SW480 (cell line): ENCODE results near the gene FGGY.
"Not testable (repeated sequence)": the region's sequence is repeated elsewhere in the genome, so short reads cannot be mapped to it uniquely, and the experiment has no call there.

ENCODE experiments used
- DNase-seq: peaks from one replicate; pipeline ENCODE4 v3.0.0-alpha.2; 2016; ENCODE audit warnings: low spot score

Gene FGGY

DNA sequence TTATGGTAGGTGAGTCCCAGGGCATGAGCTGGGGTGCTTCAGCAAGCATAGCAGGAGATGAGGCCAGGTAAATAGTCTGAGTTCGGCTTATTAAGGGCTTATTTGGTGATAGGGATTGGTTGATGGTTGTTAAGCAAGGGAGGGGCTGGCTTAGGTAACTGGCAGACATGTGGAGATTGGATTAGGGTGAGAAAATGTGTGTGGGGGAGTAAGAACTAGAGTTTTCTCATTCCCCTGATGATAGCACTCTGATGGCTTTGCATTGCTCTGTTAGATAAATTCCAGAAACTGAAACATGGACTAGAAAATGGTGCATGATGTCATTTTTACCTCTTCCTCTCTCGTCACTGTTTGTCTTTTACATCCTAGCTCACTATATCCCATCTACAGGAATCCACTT lies 53.6 kb downstream of the FGGY start:
- no peak for DNase-seq

DNA sequence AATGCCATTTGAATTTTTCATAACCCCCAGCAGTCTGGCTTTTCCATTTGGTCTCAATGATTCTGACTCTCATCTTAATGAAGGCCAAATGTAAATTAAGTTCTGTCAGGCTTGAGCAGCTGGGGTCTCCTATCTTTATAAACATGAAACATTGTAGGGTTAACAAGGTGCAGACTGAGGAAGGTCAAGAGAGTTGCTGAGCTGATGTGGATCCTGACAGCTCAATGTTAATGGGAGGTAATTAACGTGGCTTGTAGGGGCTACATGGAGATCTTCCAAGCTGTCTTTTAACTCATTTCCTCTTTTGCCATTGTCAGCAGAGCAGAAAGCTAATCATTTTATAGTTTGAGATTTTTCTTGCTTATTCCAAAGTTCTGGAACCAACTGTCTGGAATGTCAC lies 55.2 kb downstream of the FGGY start:
- no peak for DNase-seq

DNA sequence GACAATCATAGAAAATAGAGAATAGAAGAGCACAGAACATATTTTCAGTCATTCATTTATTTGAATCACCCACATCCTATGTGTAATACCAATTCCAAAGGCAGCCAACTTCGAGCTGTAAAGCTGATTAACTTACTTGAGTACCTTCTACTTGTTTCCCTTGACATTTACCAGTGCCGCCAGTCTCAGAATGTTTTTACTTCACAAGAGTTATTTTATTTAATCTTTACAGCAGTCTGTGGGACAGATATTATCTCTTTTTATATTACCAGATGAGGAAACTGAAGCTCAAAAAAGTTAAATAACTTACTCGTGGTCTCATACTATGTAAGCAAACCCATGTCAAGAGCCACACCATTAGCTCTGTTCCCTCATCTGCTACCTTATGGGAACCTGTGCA lies 56.6 kb downstream of the FGGY start:
- no peak for DNase-seq

DNA sequence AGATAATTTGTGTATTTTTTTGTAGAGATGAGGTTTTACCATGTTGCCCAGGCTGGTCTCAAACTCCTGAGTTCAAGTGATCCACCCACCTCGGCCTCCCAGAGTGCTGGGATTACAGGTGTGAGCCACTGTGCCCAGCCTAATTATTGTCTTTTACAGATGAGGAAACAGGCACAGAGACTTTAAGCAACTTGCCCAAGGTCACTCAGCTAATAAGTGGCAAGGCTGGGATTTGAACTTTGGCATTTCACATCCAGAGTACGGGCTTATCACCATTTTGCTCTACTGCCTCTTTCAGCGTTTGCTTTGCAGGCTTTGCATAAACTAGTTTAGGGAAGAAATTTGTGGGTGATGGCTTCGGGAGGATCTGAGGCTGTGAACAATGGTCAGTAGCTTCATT lies 57.3 kb downstream of the FGGY start:
- not testable (repeated sequence) for DNase-seq

DNA sequence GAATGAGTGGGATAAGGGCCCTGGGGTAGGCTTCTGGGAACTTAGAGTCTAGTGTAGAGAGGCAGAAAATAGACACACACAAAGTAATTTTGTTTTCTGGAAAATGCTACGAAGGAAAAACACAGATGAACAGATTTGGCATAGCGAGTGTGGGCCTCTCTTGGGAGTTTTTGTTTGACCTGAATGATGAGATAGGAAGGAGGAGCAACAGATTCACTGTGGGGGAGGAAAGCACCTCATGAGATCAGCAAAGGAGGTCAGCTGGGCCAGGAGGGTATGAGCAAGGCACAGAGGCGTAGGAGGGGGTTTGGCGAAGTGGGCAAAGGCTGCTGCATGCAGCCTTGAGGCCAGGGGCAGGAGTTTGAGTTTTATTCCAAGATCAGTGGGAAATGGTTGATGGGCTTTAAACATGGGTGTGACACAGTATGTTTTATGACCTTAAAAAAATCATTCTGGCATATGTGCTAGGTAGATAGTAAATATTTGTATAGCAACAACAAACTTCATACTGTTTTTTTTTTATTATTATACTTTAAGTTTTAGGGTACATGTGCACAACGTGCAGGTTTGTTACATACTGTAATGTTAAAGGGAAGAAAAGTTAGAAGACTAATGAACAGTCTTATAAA lies 57.9 kb downstream of the FGGY start:
- DNase-seq, result no peak

DNA sequence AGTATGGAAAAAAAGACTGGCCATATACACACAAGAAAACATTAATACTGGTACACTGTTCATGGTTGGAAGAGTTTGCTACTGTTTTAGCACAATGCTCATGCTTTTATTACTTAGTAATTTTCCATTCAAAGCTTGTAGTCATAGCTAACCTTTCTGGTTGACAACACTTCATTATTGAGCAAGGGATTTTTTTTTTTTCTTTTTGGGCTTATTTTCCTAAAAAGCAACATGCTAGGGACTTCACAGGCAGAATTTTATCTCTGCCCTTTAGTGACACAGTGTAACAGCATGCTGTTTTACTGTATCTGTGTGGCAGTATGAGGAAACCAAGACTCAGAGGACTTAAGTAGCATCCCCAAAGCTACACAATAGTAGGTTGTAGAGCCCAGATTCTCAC lies 58.5 kb downstream of the FGGY start:
- DNase-seq, result no peak

DNA sequence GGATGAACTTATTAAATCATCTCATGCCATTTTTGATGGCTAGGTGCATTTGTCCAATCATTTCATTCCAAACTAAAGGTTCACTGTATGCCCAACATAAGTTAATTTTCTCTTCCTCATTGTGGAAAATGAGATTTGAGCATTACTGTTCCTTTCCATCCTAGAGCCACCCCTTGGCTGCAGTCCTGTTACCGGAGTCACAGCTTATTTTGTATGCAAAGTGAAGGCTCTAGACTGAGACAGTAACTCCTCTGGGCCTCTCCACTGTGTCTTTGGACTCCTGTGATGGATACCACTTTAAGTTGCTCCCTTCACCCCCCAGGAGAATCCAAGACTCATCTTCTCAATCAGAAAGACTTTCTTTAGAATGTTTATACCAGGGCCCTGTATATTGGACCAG lies 59.7 kb downstream of the FGGY start:
- DNase-seq, result no peak

DNA sequence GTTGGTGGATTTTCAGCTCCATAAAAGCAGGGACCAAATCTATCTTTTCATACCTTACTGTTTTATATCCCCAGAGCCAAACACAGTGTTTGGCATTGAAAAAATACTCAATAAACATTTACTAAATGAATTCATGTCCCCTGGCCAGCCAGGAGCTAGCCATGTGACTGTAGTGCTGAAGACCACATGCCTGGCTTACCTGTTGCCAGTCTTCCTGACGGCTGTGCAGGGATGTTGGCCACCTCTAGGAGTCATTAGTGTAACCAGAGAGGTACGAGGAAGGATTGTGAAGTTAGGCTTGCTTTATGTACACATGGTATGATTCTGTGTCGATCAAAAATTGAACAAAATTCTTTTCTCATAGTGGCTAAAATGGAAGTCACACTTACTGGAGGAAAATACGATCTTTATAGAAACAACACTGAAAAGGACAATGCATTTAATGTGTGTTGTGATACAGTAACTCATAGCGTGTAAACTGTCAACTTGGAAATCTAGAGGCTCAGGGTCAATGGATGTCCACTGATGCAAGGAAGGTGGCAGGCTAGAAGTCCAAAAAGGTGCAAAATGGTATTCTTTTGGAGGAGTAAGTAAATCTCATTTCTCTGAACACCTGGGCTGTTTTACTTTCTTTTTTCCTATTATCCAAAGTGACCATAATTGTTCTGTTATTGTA lies 60.9 kb downstream of the FGGY start:
- no peak for DNase-seq

DNA sequence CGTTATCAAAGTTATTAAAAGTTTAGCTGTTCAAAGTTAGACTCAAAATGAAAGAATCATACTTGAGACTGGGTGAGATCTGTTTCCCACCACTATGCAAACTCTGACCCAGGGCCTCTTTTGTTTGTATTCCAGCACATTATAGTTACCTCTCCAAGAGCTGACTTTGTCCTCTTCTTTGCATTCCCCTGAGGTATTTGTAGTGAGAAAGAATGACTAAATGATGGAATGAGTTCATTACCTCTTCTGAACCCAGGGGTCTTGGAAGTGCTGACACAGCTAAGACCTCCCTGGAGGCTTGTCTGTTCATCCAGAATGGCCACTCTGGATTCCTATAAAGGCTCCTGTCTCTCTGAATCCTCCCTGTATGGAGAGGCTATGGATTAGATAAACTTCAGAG lies 62.4 kb downstream of the FGGY start:
- no peak for DNase-seq

DNA sequence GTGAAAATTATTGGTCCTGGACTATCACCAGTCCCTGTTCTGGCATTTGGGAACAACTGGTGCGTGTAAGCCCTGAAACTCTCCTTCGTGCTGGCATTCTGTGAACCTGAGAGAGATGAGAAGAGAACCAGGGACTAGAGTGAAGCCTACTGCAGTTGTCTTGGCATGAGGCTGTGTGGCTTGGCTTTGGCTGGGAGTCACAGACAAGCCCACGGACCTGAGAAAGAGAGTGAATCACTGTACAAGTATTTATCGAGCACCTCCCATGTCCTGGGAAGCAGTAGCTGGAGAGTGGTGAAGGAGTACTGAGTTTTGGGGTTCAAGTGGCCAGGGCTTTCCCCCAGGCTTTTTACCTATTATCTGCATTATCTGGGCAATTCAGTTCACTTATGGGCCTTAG lies 63.3 kb downstream of the FGGY start:
- no peak for DNase-seq

DNA sequence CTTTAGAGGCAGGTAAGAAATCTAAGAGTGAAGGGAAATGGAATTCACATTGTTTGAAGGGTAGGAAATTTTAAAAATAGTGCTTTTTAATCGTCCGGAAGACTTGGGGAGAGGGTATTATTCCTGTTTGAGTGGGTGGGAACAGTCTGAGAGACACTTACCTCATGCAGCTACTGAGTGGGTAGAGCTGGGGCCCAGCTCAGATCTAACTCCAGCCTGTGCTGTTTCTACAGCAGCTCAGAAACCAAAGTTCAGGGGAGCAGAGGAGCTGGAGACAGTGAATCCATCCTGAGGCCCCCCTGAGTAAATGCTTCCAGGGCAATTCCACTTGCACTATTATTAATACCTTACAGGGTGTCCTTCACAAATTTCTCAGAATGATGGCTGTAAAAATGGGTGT lies 63.8 kb downstream of the FGGY start:
- no peak for DNase-seq

DNA sequence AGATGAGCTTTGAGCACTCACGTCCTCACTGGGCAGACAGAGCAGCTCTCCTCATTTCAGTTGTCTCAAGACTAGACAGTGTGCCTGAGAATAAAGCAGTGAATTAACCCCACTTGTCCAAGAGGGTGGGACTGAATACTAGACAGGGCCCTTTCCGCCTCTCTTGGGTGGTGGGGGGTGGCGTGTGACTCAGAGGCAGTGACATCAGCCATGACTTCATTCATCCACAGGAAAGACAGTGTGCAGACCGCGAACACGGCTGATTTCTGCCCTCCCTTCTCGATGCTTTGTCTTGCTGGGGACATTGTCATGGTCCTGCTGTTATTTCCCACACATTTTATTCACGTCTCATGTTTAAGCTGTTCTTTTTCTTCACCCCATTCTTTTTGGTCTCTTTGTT lies 64.9 kb downstream of the FGGY start:
- no peak for DNase-seq

DNA sequence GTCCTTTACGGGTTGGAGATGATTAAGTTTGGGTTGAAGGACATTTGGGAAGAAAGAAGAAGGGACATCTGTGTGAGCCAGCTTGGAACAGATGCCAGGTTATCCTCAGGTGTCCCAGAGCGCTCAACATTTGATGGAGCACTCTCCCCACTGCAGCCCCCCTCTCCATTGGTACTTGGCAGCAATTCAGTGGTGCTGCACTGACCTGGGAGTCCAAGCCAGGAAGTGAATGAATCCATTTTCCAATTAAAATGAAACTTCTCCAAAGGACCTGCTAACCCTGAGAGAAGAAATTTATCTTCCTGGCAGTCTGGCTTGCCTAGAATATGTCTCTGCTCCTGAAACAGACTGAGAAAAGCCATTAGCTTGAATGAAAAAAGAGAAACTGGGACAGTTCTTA lies 67.1 kb downstream of the FGGY start:
- DNase-seq, result no peak

DNA sequence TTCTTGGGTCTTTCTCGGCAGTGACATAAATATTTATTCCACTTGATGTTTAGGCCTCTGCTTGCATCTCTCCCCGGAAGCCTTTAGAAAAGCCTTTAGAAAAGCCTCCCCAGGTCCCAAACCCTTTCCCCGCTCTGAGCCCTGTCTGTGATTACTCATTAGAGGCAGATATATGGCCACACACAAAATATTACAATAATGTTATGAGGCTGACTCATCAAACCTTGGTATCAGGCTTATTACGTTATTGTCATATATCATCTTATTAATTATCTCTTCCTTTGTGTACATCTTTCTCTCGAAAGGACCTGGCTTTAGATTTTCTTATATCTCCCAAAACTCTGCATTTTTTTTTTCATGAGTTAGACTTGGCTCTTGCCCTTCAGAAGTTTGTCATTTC lies 69.5 kb downstream of the FGGY start:
- DNase-seq, result no peak

DNA sequence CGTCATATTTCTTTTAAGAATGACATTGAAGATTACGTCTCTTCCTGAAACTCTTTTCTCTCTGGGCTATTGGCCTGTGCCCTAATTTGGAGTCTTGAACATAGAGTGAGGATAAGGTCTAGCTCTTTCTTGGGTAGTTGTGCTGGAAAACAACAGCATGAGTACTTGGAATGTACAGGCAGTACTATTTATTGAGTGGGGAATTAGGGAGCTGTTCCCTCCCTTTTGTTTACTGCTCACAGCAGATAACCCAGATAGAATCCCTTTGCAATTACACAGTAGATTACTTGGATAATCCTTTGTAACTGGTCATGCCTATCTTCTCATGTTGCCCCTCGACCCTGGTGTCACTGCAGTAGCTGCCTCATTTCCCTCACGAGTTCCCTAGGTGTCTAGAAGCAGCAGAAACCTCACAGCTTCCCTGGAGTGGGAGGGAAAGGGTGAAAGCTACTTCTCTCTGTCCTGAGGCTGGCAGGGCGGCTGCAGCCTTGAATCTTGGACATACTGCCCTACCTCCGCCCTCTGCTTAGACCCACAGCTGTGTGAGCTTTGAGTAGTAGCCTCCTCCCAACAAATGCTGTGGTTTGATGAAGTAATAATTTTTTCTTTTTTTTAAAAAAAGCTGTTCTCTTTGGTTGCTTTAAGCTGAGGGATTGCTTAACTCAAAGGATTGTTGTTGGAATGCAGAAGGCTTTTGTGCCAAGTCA lies 70.6 kb downstream of the FGGY start:
- DNase-seq, result no peak

DNA sequence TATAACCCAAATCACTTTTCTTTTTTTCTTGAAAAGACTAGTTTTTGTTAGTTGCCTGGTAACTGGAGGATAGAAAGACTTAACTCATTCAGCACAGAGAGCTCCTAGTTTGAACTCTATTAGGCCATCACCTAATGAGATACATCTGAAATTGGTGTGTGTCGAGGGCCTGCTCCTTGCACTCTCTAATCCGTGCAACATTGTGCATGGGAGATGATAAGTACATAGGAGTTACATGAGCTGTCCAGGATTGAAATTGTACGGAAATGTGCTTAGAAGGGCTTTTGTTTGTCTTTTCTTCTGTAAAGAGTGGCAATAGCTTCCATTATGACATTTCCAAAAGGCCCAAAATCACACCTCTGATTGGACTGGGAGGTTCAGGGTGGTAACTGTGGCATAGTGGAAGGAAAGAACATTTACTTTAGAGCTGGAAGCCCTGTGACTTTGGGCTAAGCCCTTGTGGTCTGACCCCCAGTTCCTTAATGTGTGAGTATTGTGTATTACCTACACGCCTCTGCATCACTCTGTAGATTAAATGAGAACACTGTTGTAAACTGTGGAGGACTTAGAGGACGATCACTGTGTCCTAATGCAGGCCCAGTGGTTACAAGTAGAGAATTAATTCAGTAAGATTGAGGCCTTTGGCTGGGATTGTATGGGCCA lies 71.2 kb downstream of the FGGY start:
- no peak for DNase-seq

DNA sequence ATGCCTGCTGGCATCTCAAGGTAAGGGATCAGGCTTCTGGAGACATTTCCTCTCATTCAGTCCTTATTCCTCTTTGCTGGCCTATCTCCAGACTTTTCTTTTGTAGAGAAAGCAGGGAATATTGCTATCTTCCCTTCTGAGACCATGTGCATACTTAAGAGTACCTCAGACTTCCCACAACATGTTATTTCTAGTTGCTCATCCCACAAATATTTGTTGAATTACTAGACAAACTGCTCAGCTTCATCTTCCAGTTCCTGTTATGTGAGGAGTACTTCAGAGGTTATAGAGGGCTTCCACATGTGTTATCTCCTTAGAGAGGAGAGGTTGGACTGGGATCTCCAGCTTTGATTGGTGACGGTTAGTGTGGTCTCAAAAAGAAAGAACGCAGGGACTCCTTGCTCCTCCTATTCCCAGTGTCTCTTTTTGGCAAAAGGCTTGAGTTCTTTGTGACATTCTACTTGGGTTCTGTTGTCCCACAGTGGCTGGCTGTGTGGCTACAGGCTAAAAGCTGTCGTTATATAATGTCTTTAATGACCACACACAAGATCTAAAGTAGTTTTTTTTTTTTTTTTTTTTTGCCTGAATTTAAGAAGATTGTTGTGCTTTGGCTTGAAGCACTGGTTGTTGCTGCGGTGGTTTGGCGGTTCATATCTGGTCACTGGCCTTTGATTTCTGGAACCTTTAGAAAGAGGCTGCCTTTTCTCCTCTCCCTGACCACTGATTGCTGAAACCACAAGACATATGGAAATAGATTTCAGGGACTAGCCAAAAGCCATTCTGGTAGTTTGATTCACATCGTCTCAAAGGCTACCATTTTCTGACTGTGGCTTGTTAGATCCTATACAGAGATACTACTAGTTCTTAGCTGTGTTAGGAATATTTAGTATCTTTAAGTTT lies 78.7 kb downstream of the FGGY start:
- peak; percentile 78 for DNase-seq

DNA sequence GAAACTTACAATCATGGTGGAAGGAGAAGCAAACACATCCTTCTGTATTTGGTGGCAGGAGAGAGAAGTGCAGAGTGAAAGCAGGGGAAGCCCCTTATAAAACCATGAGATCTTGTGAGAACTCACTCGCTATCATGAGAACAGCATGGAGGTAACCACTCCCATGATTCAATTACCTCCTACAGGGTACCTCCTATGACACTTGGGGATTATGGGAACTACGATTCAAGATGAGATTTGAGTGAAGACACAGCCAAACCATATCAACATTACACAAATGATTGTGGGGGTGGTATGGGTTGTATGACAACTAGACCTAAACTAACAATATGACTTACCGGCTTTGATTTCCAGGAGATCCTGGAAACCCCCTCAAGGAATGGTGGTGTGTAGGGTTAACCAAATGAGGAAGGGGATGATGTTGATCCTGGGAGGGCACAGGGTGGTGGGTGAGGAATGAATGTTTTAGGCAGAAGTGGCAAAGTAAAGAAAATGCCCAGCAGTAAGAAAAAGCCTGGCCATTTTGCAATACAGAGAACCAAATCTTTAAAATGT lies 80.5 kb downstream of the FGGY start:
- DNase-seq, result no peak

DNA sequence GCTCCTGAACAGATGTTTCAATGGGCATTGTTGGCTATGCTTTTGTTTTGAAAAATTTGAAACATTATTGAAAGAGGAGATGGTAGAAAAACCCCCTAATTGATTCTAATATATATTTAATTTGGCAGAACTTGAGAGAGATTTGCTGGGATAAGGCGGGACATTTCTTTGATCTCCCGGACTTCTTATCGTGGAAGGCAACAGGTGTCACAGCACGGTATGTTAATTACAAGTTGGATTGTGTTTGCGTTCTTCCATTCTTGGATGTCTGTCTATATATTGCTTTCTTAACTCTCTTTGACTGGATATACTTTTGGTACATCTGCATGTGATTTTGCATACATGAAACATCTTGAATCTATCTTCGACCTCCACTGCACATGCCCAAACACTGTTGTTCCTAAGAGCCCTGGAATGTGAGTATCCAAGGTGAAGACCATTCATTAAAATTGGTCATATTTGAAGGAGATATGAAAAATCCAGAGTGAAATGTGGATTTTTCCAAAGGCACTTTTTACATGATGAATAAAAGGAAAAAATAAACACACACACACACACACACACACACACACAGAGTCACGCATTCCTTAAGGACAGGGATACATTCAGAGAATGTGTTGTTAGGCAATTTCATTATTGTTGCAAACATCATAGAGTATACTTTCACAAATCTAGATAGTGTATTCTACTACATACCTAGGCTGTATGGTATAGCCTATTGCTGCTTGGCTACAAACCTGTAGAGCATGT lies 81.9 kb downstream of the FGGY start:
- DNase-seq, result no peak

DNA sequence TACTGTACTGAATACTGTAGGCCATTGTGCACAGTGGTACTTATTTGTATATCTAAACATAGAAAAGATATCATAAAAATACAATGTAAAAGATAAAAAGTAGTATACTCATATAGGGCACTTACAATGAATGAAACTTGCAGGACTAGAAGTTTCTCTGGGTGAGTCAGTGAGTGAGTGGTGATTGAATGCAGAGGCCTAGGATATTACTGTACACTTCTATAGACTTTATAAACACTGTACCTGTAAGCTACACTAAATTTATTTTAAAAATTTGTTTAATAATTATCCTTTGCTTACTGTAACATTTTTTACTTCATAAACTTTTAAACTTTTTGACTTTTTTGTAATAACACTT lies 82.5 kb downstream of the FGGY start:
- DNase-seq, result no peak

DNA sequence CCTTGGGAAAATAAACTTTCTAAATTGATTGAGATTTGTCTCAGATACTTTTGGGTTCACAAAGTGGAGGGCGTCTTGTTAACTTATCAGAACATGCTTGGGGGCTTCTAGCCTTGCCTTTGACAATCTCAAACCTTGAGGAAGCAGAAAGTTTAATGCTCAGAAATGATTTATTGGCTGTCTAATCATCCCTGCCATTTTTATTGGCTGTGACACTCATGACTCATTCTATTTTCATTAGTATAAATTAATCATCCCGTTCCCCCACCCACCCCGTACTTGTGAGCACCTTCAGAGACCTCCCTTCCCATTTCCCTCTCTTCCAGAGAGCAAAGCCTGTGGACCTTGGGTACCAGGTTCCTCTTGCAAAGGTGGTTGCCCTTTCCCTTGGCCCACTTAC lies 87.1 kb downstream of the FGGY start:
- DNase-seq, result no peak
